ENCODE results near the gene UTP14C. TPM values are rescaled to one million over a fixed set of nuclear protein-coding genes. Genes with fewer than 3 reads are reported as not detected.

Gene UTP14C
- total and polyA plus RNA-seq, 2 of the 13 experiments (the other 11 are each of a cell fraction or from before 2014, with no cell fraction given), result 8.8 to 12.2 TPM

DNA sequence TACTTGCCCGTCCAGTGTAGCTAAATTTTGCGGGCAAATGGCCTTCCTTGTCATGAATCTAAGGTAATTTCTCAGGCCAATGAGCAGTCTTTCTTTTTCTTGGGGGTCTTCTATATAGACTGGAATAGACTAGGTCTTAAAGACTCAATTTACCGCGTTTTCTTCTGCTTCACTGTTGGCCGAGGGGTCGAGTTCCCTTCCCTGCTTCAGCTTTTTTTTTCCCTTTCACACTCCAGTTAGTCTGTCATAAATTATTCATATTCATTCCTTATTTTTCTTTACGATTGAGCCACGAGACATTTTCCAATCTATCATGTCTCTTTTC is 12.0 kb upstream of the UTP14C start:
- FAIRE-seq (no peak), ATAC-seq (no peak), DNase-seq (ENCODE audit: low spot score) (no peak)
- Histone ChIP-seq H3K79me2 (ENCODE audit: insufficient read depth, low read length) (peaks cover 95% of the 10 kb centered on the region), H2AFZ (ENCODE audit: low read length) (peak overlapping the region; percentile 72), H3K4me3 (replicated peaks in 1 of 3; ENCODE audit: insufficient read depth in 1 of 3, low read depth in 2 of 3, low read length in 3 of 3) (peak overlapping the region; percentile 86 to 97 (median 87)), H3K9me3 (ENCODE audit: low read length) (no peaks in the 10 kb centered on the region), H3K27me3 (ENCODE audit: control insufficient read depth in 1 of 2, insufficient read depth in 2 of 2, low read length in 2 of 2) (no peaks in the 10 kb centered on the region; a peak in 1 of 5 replicates), H3K36me3 (replicated peaks in 1 of 2; ENCODE audit: control insufficient read depth in 1 of 2, insufficient read depth in 2 of 2, low read length in 2 of 2) (peaks cover under 1 to 2% of the 10 kb centered on the region in 2 experiments; a peak in 3 of 5 replicates), H4K20me1 (ENCODE audit: insufficient read depth, low read length) (peaks cover 20% of the 10 kb centered on the region), H3K4me1 (ENCODE audit: insufficient read depth, low read length) (peaks cover 57% of the 10 kb centered on the region), H3K27ac (ENCODE audit: extremely low read length, insufficient read depth, low read length) (peak overlapping the region; percentile 86), H3K4me2 (ENCODE audit: low read depth, low read length) (peak overlapping the region; percentile 70), H3K9ac (ENCODE audit: insufficient read depth, low read depth, low read length) (peak overlapping the region; percentile 96)
- no TSS peak for BruUV-seq (replicated peaks)
- in situ Hi-C loops (cut with HindIII; ENCODE audit: extremely low pct_ligation_motif_present, low pct_unique_long_range_greater_than_20kb), result loop anchor here (5.0 to 25.0 kb wide), 2 partner anchors 115 to 450 kb away; partner anchors contain the start of genes CKAP2, NEK5 and VPS36
- CTCF ChIA-PET (ENCODE audit: low intra/inter-chr PET ratio, low total read pairs), result interaction anchor here (1.3 kb wide), 1 partner anchor 11 kb away, joined by 5 read pairs; no protein-coding TSS in a partner anchor
- WGBS (ENCODE audit: low lambda C conversion rate), result under 1% methylated on average over 8 of the region's 8 CpGs
- TF ChIP-seq, protein P1, sequence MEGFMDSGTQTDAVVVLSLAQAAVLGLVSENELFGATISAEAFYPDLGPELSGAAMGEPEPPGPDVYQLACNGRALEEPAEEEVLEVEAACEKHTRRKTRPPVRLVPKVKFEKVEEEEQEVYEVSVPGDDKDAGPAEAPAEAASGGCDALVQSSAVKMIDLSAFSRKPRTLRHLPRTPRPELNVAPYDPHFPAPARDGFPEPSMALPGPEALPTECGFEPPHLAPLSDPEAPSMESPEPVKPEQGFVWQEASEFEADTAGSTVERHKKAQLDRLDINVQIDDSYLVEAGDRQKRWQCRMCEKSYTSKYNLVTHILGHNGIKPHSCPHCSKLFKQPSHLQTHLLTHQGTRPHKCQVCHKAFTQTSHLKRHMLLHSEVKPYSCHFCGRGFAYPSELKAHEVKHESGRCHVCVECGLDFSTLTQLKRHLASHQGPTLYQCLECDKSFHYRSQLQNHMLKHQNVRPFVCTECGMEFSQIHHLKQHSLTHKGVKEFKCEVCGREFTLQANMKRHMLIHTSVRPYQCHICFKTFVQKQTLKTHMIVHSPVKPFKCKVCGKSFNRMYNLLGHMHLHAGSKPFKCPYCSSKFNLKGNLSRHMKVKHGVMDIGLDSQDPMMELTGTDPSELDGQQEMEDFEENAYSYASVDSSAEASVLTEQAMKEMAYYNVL (CRISPR knock-in tag; IDR thresholded peaks at IDR 0.05; ENCODE audit: borderline replicate concordance), result no peak
- TF ChIP-seq NR2C2 (CRISPR knock-in tag; IDR thresholded peaks at IDR 0.05; ENCODE audit: borderline replicate concordance) (peak; percentile 13; the same call in 1 of the 2 replicates), SMAD3 (CRISPR knock-in tag; IDR thresholded peaks at IDR 0.05) (peak; percentile 5; the same call in 1 of the 2 replicates), NCOR1 (IDR thresholded peaks at IDR 0.05; ENCODE audit: borderline replicate concordance, low read length) (no peak), ELF3 (CRISPR knock-in tag; IDR thresholded peaks at IDR 0.05) (peak; percentile 2; the same call in 1 of the 2 replicates)
- POLR2A ChIA-PET, result interaction anchor here (0.6 to 2.2 kb wide), 11 partner anchors 9 to 116 kb away, joined by 3 to 32 read pairs (median 7); partner anchors contain the start of genes NEK5 and UTP14C
- intact Hi-C loops (cut with micrococcal nuclease; ENCODE audit: unreplicated experiment), result loop anchor here (1.0 to 5.0 kb wide), 4 partner anchors 13 to 180 kb away; no protein-coding TSS in a partner anchor

DNA sequence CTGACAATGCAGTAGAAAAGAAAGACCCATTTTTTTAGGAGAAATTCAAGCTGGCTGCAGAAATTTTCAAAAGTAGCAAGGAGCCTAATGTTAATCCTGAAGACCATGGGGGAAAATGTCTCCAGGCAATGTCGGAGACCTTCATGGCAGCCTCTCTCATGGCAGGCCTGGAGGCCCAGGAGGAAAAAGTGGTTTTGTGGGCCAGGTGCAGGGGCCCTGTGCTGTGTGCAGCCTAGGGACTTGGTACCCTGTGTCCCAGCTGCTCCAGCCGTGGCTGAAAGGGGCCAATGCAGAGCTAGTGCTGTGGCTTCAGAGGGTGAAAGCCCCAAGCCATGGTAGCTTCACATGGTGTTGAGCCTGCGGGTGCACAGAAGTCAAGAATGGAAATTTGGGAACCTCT is 8.2 kb upstream of the UTP14C start:
- FAIRE-seq (no peak), ATAC-seq (no peak), DNase-seq (ENCODE audit: low spot score) (no peak)
- POLR2A ChIA-PET, result no interaction called here
- H3K79me2 ChIP-seq (ENCODE audit: insufficient read depth, low read length), result peaks cover 66% of the 10 kb centered on the region
- H3K4me1 ChIP-seq (ENCODE audit: insufficient read depth, low read length), result peaks cover 29% of the 10 kb centered on the region; the same call in 1 of the 2 replicates
- CTCF ChIA-PET (ENCODE audit: low intra/inter-chr PET ratio, low total read pairs), result no interaction called here
- H3K9ac ChIP-seq (ENCODE audit: insufficient read depth, low read depth, low read length), result no peak overlapping the region
- in situ Hi-C loops (cut with HindIII; ENCODE audit: extremely low pct_ligation_motif_present, low pct_unique_long_range_greater_than_20kb), result loop anchor here (25.0 kb wide), 1 partner anchor 446 kb away; the partner anchor contains the start of genes CKAP2 and VPS36
- H3K4me3 ChIP-seq (replicated peaks in 1 of 3; ENCODE audit: insufficient read depth in 1 of 3, low read depth in 2 of 3, low read length in 3 of 3), result no peak overlapping the region
- H3K9me3 ChIP-seq (ENCODE audit: low read length), result no peaks in the 10 kb centered on the region
- H3K36me3 ChIP-seq (replicated peaks in 1 of 2; ENCODE audit: control insufficient read depth in 1 of 2, insufficient read depth in 2 of 2, low read length in 2 of 2), result peaks cover 7 to 26% of the 10 kb centered on the region in 2 experiments; a peak in 4 of 5 replicates
- 100% methylated on average over 2 of the region's 3 CpGs for WGBS (ENCODE audit: low lambda C conversion rate)
- BruUV-seq (replicated peaks), result no TSS peak
- intact Hi-C loops (cut with micrococcal nuclease; ENCODE audit: unreplicated experiment), result no loop called here
- no peaks in the 10 kb centered on the region; a peak in 1 of 5 replicates for H3K27me3 ChIP-seq (ENCODE audit: control insufficient read depth in 1 of 2, insufficient read depth in 2 of 2, low read length in 2 of 2)
- no peak overlapping the region for H3K4me2 ChIP-seq (ENCODE audit: low read depth, low read length)
- no peak overlapping the region for H3K27ac ChIP-seq (ENCODE audit: extremely low read length, insufficient read depth, low read length)
- H4K20me1 ChIP-seq (ENCODE audit: insufficient read depth, low read length), result 0 out of 2 replicates have a peak, but pooled peaks cover 4% of the 10 kb centered on the region
- H2AFZ ChIP-seq (ENCODE audit: low read length), result no peak overlapping the region
- no peak for TF ChIP-seq MBD4 (IDR thresholded peaks at IDR 0.05; ENCODE audit: borderline replicate concordance, low read length)
- TF ChIP-seq MXI1 (IDR thresholded peaks at IDR 0.05; ENCODE audit: borderline replicate concordance, low read depth, low read length), result no peak
- no peak for TF ChIP-seq REPIN1 (CRISPR knock-in tag; IDR thresholded peaks at IDR 0.05; ENCODE audit: borderline replicate concordance, low read depth)
- no peak for TF ChIP-seq CBX1 (IDR thresholded peaks at IDR 0.05; ENCODE audit: low read depth)
- no peak for TF ChIP-seq ZFX (CRISPR knock-in tag; IDR thresholded peaks at IDR 0.05; ENCODE audit: low read depth)
- TF ChIP-seq SRY (CRISPR knock-in tag; IDR thresholded peaks at IDR 0.05), result no peak
- no peak for TF ChIP-seq PHF8 (CRISPR knock-in tag; IDR thresholded peaks at IDR 0.05)
- no peak for TF ChIP-seq FOXK1 (CRISPR knock-in tag; IDR thresholded peaks at IDR 0.05; ENCODE audit: borderline replicate concordance, low read depth)
- no peak for TF ChIP-seq THAP11 (CRISPR knock-in tag; IDR thresholded peaks at IDR 0.05)
- TF ChIP-seq, protein P2, sequence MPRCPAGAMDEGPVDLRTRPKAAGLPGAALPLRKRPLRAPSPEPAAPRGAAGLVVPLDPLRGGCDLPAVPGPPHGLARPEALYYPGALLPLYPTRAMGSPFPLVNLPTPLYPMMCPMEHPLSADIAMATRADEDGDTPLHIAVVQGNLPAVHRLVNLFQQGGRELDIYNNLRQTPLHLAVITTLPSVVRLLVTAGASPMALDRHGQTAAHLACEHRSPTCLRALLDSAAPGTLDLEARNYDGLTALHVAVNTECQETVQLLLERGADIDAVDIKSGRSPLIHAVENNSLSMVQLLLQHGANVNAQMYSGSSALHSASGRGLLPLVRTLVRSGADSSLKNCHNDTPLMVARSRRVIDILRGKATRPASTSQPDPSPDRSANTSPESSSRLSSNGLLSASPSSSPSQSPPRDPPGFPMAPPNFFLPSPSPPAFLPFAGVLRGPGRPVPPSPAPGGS (CRISPR knock-in tag; IDR thresholded peaks at IDR 0.05), result no peak
